H9 (cell line): ENCODE results near the gene GPBP1L1. TPM values are rescaled to one million over a fixed set of nuclear protein-coding genes. Genes with fewer than 3 reads are reported as not detected.

Source experiments
- DNase-seq: peaks from one replicate; pipeline ENCODE4 v3.0.0-alpha.2; 2017
- H2AFZ ChIP-seq: one replicate; pipeline ENCODE4 v1.6.1; 2013; ENCODE audit warnings: mild to moderate bottlenecking, low read length, control low read depth, moderate library complexity
- H2AK5ac ChIP-seq: 2 replicates; pipeline ENCODE4 v1.6.1; 2013; ENCODE audit warnings: low read length, control low read depth, mixed read lengths; ENCODE audit not compliant: insufficient read length
- H2BK120ac ChIP-seq: one replicate; pipeline ENCODE4 v1.6.1; 2013; ENCODE audit warnings: low read depth, mild to moderate bottlenecking, low read length, control low read depth, inconsistent platforms; ENCODE audit not compliant: poor library complexity, severe bottlenecking
- H2BK12ac ChIP-seq: 2 replicates; pipeline ENCODE4 v1.6.1; 2013; ENCODE audit warnings: low read length, control low read depth, mixed read lengths, low read depth; ENCODE audit not compliant: insufficient read length
- H2BK15ac ChIP-seq: 2 replicates; pipeline ENCODE4 v1.6.1; 2013; ENCODE audit warnings: low read depth, low read length, control low read depth
- H2BK20ac ChIP-seq: one replicate; pipeline ENCODE4 v1.6.1; 2013; ENCODE audit warnings: low read depth, mild to moderate bottlenecking, low read length, control low read depth, inconsistent platforms; ENCODE audit not compliant: poor library complexity, severe bottlenecking
- H2BK5ac ChIP-seq: 2 replicates; pipeline ENCODE4 v1.6.1; 2013; ENCODE audit warnings: low read length, control low read depth, mixed read lengths; ENCODE audit not compliant: insufficient read length
- H3K14ac ChIP-seq: 2 replicates; pipeline ENCODE4 v1.6.1; 2013; ENCODE audit warnings: low read length, control low read depth; ENCODE audit not compliant: insufficient read depth
- H3K18ac ChIP-seq: 2 replicates; pipeline ENCODE4 v1.6.1; 2013; ENCODE audit warnings: low read depth, mild to moderate bottlenecking, mixed read lengths, low read length, control low read depth; ENCODE audit not compliant: insufficient read length
- H3K23ac ChIP-seq: 2 replicates; pipeline ENCODE4 v1.6.1; 2013; ENCODE audit warnings: low read length, control low read depth, mixed read lengths, low read depth; ENCODE audit not compliant: insufficient read length
- H3K23me2 ChIP-seq: 2 replicates; pipeline ENCODE4 v1.6.1; 2013; ENCODE audit warnings: low read depth, mild to moderate bottlenecking, mixed read lengths, low read length, control low read depth; ENCODE audit not compliant: insufficient read length, poor library complexity, severe bottlenecking
- H3K27ac ChIP-seq: 2 replicates; pipeline ENCODE4 v1.5.1; 2013; ENCODE audit warnings: low read length, control low read depth, mixed read lengths, low read depth; ENCODE audit not compliant: insufficient read length
- H3K27me3 ChIP-seq: 2 replicates; pipeline ENCODE4 v1.6.1; 2013; ENCODE audit warnings: low read length, control low read depth, inconsistent platforms; ENCODE audit not compliant: insufficient read depth
- H3K4ac ChIP-seq: 2 replicates; pipeline ENCODE4 v1.6.1; 2013; ENCODE audit warnings: low read depth, mild to moderate bottlenecking, control low read depth, inconsistent platforms, low read length, moderate library complexity
- H3K4me1 ChIP-seq: 2 replicates; pipeline ENCODE4 v1.6.1; 2013; ENCODE audit warnings: low read length, control low read depth, inconsistent platforms; ENCODE audit not compliant: insufficient read depth
- H3K4me2 ChIP-seq: 2 replicates; pipeline ENCODE4 v1.6.1; 2013; ENCODE audit warnings: low read length, control low read depth, mixed read lengths; ENCODE audit not compliant: insufficient read length, insufficient read depth
- H3K56ac ChIP-seq: 2 replicates; pipeline ENCODE4 v1.6.1; 2013; ENCODE audit warnings: low read depth, mild to moderate bottlenecking, mixed read lengths, low read length, control low read depth; ENCODE audit not compliant: insufficient read length
- H3K79me1 ChIP-seq: 2 replicates; pipeline ENCODE4 v1.6.1; 2013; ENCODE audit warnings: low read depth, mild to moderate bottlenecking, moderate library complexity, low read length, control low read depth, inconsistent platforms; ENCODE audit not compliant: insufficient read depth, poor library complexity, severe bottlenecking
- H3K79me2 ChIP-seq: 2 replicates; pipeline ENCODE4 v1.6.1; 2013; ENCODE audit warnings: low read length, control low read depth, inconsistent platforms; ENCODE audit not compliant: insufficient read depth
- H3K9ac ChIP-seq: 2 replicates; pipeline ENCODE4 v1.6.1; 2013; ENCODE audit warnings: low read length, control low read depth, mixed read lengths; ENCODE audit not compliant: insufficient read length; ENCODE audit errors: extremely low read depth
- H3K9me3 ChIP-seq: one replicate; pipeline ENCODE4 v1.6.1; 2013; ENCODE audit warnings: low read depth, low read length, inconsistent platforms; ENCODE audit not compliant: control insufficient read depth
- H3T11ph ChIP-seq: one replicate; pipeline ENCODE4 v1.6.1; 2013; ENCODE audit warnings: mild to moderate bottlenecking, low read length, control low read depth, inconsistent platforms
- H4K20me1 ChIP-seq: one replicate; pipeline ENCODE4 v1.6.1; 2013; ENCODE audit not compliant: control insufficient read depth, insufficient read length, insufficient read depth
- H4K5ac ChIP-seq: 2 replicates; pipeline ENCODE4 v1.6.1; 2013; ENCODE audit warnings: low read depth, mild to moderate bottlenecking, mixed read lengths, low read length, control low read depth; ENCODE audit not compliant: insufficient read length
- H4K8ac ChIP-seq: replicated peaks from 2 replicates; pipeline ENCODE4 v1.6.1; 2013; ENCODE audit warnings: low read length, control low read depth, mixed read lengths, low read depth; ENCODE audit not compliant: insufficient read length
- H4K91ac ChIP-seq: 2 replicates; pipeline ENCODE4 v1.6.1; 2013; ENCODE audit warnings: low read depth, mild to moderate bottlenecking, moderate library complexity, mixed read lengths, low read length, control low read depth; ENCODE audit not compliant: insufficient read length
- H3K27ac Mint-ChIP-seq, 3 experiments: 2 replicates in 2 of 3; 3 replicates in 1 of 3; pipeline ENCODE4 v1.8.0; 2020 to 2021; ENCODE audit warnings: mixed read lengths in 3 of 3, mild to moderate bottlenecking in 1 of 3, moderate library complexity in 1 of 3
- H3K27me3 Mint-ChIP-seq: 2 replicates; pipeline ENCODE4 v1.8.0; 2021; ENCODE audit warnings: low read depth, mild to moderate bottlenecking, moderate library complexity, mixed read lengths
- H3K36me3 Mint-ChIP-seq, 3 experiments: 2 replicates in 2 of 3; 3 replicates in 1 of 3; pipeline ENCODE4 v1.8.0; 2020 to 2021; ENCODE audit warnings: low read depth in 3 of 3, mixed read lengths in 3 of 3; ENCODE audit not compliant: insufficient read depth in 1 of 3
- H3K4me1 Mint-ChIP-seq, 2 experiments: 2 replicates each; pipeline ENCODE4 v1.8.0; 2020; ENCODE audit warnings: mixed read lengths in 2 of 2
- H3K4me3 Mint-ChIP-seq, 2 experiments: 2 replicates in 1 of 2; 3 replicates in 1 of 2; pipeline ENCODE4 v1.8.0; 2020 to 2021; ENCODE audit warnings: mild to moderate bottlenecking in 2 of 2, mixed read lengths in 2 of 2, moderate library complexity in 1 of 2
- H3K9me3 Mint-ChIP-seq, 2 experiments: 2 replicates in 1 of 2; 3 replicates in 1 of 2; pipeline ENCODE4 v1.8.0; 2020; ENCODE audit warnings: mild to moderate bottlenecking in 2 of 2, mixed read lengths in 2 of 2, moderate library complexity in 1 of 2
- WGBS: extraction: QIAGEN DNeasy Blood & Tissue Kit; methylation state at CpG from one replicate; pipeline ENCODE4 v1.1.7; 2013; ENCODE audit warnings: missing lambda C conversion rate, low lambda C conversion rate, mixed read lengths; ENCODE audit not compliant: insufficient read length; ENCODE audit errors: extremely low coverage; 5-methylcytosine and 5-hydroxymethylcytosine counted together
- total RNA-seq: library from RNA; stranded (reverse); gene quantifications from 2 replicates; pipeline ENCODE4 v1.2.1, GENCODE V29; 2021
- TF ChIP-seq, protein P1 (sequence below): fragments of 200-600 bp; sonication (generic); conservative IDR thresholded peaks from 3 replicates; pipeline ENCODE4 v1.8.0; 2021; ENCODE audit warnings: antibody characterized with exemption, mild to moderate bottlenecking

Gene GPBP1L1
- total RNA-seq, 1 experiment from 2014 or later: 115 TPM

DNA sequence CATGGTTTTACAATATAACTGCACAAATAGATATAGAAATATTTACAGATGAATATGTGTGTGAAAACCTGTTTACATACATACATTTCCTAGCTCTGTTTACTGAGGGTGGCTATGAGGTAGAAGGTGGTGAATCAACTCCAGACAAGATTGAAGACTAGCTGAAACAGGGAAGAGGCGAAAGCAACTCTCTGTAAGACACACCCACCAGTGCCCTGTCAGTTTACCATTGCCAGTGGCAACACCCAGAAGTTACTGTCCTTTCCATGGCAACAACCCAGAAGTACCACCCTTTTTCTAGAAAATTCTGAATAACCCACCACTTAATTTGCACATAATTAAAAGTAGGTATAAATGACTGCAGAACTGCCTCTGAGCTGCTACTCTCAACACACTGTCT is 18.3 kb upstream of the GPBP1L1 start:
- Histone ChIP-seq H3K18ac (no peak overlapping the region), H2BK120ac (no peak overlapping the region), H3K56ac (no peak overlapping the region), H3K23me2 (no peaks in the 10 kb centered on the region), H4K8ac (no peak overlapping the region), H2BK20ac (no peak overlapping the region), H4K5ac (no peak overlapping the region), H3K14ac (no peak overlapping the region), H3K9ac (no peak overlapping the region), H4K91ac (no peak overlapping the region), H3T11ph (no peak overlapping the region), H3K23ac (no peak overlapping the region), H3K27ac (no peak overlapping the region), H4K20me1 (no peaks in the 10 kb centered on the region), H3K27me3 (no peaks in the 10 kb centered on the region), H3K4me1 (no peaks in the 10 kb centered on the region), H2BK5ac (no peak overlapping the region), H2AK5ac (no peak overlapping the region), H3K79me1 (no peaks in the 10 kb centered on the region), H3K79me2 (no peaks in the 10 kb centered on the region), H2BK12ac (no peak overlapping the region), H2BK15ac (no peak overlapping the region), H2AFZ (no peak overlapping the region), H3K9me3 (no peaks in the 10 kb centered on the region), H3K4ac (no peak overlapping the region), H3K4me2 (no peak overlapping the region)
- peaks cover 6 to 10% of the 10 kb centered on the region in 2 experiments; a peak in 4 of 5 replicates for H3K9me3 Mint-ChIP-seq
- DNase-seq: no peak
- TF ChIP-seq, protein P1, sequence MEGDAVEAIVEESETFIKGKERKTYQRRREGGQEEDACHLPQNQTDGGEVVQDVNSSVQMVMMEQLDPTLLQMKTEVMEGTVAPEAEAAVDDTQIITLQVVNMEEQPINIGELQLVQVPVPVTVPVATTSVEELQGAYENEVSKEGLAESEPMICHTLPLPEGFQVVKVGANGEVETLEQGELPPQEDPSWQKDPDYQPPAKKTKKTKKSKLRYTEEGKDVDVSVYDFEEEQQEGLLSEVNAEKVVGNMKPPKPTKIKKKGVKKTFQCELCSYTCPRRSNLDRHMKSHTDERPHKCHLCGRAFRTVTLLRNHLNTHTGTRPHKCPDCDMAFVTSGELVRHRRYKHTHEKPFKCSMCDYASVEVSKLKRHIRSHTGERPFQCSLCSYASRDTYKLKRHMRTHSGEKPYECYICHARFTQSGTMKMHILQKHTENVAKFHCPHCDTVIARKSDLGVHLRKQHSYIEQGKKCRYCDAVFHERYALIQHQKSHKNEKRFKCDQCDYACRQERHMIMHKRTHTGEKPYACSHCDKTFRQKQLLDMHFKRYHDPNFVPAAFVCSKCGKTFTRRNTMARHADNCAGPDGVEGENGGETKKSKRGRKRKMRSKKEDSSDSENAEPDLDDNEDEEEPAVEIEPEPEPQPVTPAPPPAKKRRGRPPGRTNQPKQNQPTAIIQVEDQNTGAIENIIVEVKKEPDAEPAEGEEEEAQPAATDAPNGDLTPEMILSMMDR: no peak
- WGBS: no CpG with 5 or more reads among the region's 1 CpG
- no peaks in the 10 kb centered on the region for H3K27me3 Mint-ChIP-seq
- H3K4me3 Mint-ChIP-seq: no peak overlapping the region
- peaks cover 3 to 7% (median 5%) of the 10 kb centered on the region in 3 experiments; a peak in 6 of 7 replicates for H3K36me3 Mint-ChIP-seq
- H3K4me1 Mint-ChIP-seq: no peaks in the 10 kb centered on the region
- no peak overlapping the region for H3K27ac Mint-ChIP-seq
